Measurements from ENCODE around the gene SETD3.

Gene SETD3

GRCh38 chr14:99512110-99512449 lies 31.4 kb upstream of the SETD3 start:
- Histone ChIP-seq H3K4me2 (ENCODE audit: low read length) (no peak overlapping the region), H3K4me3 (ENCODE audit: low read depth, low read length, poor library complexity, severe bottlenecking) (no peak overlapping the region), H3K9ac (ENCODE audit: low read length) (no peak overlapping the region), H3K9me3 (ENCODE audit: low read length) (no peaks in the 10 kb centered on the region), H3K27ac (ENCODE audit: low read depth, low read length, poor library complexity, severe bottlenecking) (no peak overlapping the region), H3K4me1 (ENCODE audit: insufficient read depth, low read length, severe bottlenecking) (no peaks in the 10 kb centered on the region), H3F3A (ENCODE audit: insufficient read depth, low read length) (no peaks in the 10 kb centered on the region), H2AFZ (ENCODE audit: low read length) (no peak overlapping the region), H3K27me3 (ENCODE audit: insufficient read depth, low read length) (no peaks in the 10 kb centered on the region), H4K20me1 (ENCODE audit: insufficient read depth, low read length) (no peaks in the 10 kb centered on the region), H3K36me3 (ENCODE audit: insufficient read depth, low read length) (peaks cover 28% of the 10 kb centered on the region), H3K9me2 (ENCODE audit: low read depth, low read length) (no peaks in the 10 kb centered on the region), H3K79me2 (ENCODE audit: insufficient read depth, low read length) (no peaks in the 10 kb centered on the region)
- TF ChIP-seq EZH2 (IDR thresholded peaks at IDR 0.05; ENCODE audit: borderline replicate concordance, low read length) (no peak), CTCF (IDR thresholded peaks at IDR 0.05; ENCODE audit: low read length) (no peak)

GRCh38 chr14:99511421-99512109 lies 30.9 kb upstream of the SETD3 start:
- no peak for TF ChIP-seq EZH2 (IDR thresholded peaks at IDR 0.05; ENCODE audit: borderline replicate concordance, low read length)
- no peak overlapping the region for H3K27ac ChIP-seq (ENCODE audit: low read depth, low read length, poor library complexity, severe bottlenecking)
- H3K4me1 ChIP-seq (ENCODE audit: insufficient read depth, low read length, severe bottlenecking): no peaks in the 10 kb centered on the region
- no peak overlapping the region for H3K4me3 ChIP-seq (ENCODE audit: low read depth, low read length, poor library complexity, severe bottlenecking)
- no peaks in the 10 kb centered on the region for H3K79me2 ChIP-seq (ENCODE audit: insufficient read depth, low read length)
- H3K9me3 ChIP-seq (ENCODE audit: low read length): no peaks in the 10 kb centered on the region
- no peak overlapping the region for H3K9ac ChIP-seq (ENCODE audit: low read length)
- H2AFZ ChIP-seq (ENCODE audit: low read length): no peak overlapping the region
- H3K36me3 ChIP-seq (ENCODE audit: insufficient read depth, low read length): peaks cover 34% of the 10 kb centered on the region
- H3K9me2 ChIP-seq (ENCODE audit: low read depth, low read length): no peaks in the 10 kb centered on the region
- no peaks in the 10 kb centered on the region for H3F3A ChIP-seq (ENCODE audit: insufficient read depth, low read length)
- H3K27me3 ChIP-seq (ENCODE audit: insufficient read depth, low read length): no peaks in the 10 kb centered on the region
- no peaks in the 10 kb centered on the region for H4K20me1 ChIP-seq (ENCODE audit: insufficient read depth, low read length)
- no peak overlapping the region for H3K4me2 ChIP-seq (ENCODE audit: low read length)

DNA sequence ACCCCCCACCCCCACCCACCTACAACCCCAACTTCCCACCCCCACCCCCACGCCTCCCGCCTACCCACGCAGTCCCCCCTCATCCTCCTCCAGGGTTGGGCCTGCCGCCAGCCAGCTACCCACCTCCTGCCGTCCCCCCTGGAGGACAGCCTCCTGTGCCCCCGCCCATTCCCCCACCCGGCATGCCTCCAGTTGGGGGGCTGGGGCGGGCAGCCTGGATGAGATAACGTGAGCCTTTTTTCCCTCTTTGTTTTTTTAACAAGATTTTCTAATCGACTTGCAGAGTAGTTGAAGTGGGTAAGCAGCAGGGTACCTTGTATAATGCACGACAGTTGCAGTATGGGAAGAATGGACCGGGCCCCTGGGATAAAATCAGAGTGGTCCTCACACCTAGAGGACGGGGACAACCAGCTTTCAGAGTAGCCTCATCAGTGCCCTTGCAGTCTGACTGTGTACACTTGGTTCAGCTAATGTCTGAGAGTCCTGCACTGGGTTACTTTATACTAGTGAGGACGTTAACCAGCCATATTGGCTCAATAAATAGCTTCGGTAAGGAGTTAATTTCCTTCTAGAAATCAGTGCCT lies 30.0 kb upstream of the SETD3 start:
- no peak overlapping the region for H3K4me2 ChIP-seq (ENCODE audit: low read length)
- no peaks in the 10 kb centered on the region for H3K79me2 ChIP-seq (ENCODE audit: insufficient read depth, low read length)
- H3K4me3 ChIP-seq (ENCODE audit: low read depth, low read length, poor library complexity, severe bottlenecking): no peak overlapping the region
- no peaks in the 10 kb centered on the region for H4K20me1 ChIP-seq (ENCODE audit: insufficient read depth, low read length)
- no peak overlapping the region for H3K27ac ChIP-seq (ENCODE audit: low read depth, low read length, poor library complexity, severe bottlenecking)
- H3K27me3 ChIP-seq (ENCODE audit: insufficient read depth, low read length): no peaks in the 10 kb centered on the region
- H3K9ac ChIP-seq (ENCODE audit: low read length): no peak overlapping the region
- H3K9me2 ChIP-seq (ENCODE audit: low read depth, low read length): no peaks in the 10 kb centered on the region
- H3K9me3 ChIP-seq (ENCODE audit: low read length): no peaks in the 10 kb centered on the region
- no peak overlapping the region for H2AFZ ChIP-seq (ENCODE audit: low read length)
- peaks cover 43% of the 10 kb centered on the region for H3K36me3 ChIP-seq (ENCODE audit: insufficient read depth, low read length)
- TF ChIP-seq EZH2 (IDR thresholded peaks at IDR 0.05; ENCODE audit: borderline replicate concordance, low read length) (no peak), CTCF (IDR thresholded peaks at IDR 0.05; ENCODE audit: low read length) (no peak)
- H3F3A ChIP-seq (ENCODE audit: insufficient read depth, low read length): no peaks in the 10 kb centered on the region
- H3K4me1 ChIP-seq (ENCODE audit: insufficient read depth, low read length, severe bottlenecking): no peaks in the 10 kb centered on the region

Measured in OCI-LY1 (cell line).